Pancreas (tissue), 10 donors: Measurements from ENCODE around the gene ZNF423. TPM values are rescaled to one million over a fixed set of nuclear protein-coding genes. Genes with fewer than 3 reads are reported as not detected.

ENCODE experiments used
- ATAC-seq, 4 donors: fragments of 200-7000 bp; cut with Tn5 transposase; one replicate each; pipeline versions ENCODE4 v1.8.0 to v1.9.1; 2020; ENCODE audit warnings: mild to moderate bottlenecking in 4 of 4, moderate library complexity in 4 of 4
- DNase-seq, 6 donors: peaks; one replicate each; pipeline ENCODE4 v3.0.0-alpha.2; 2020
- FAIRE-seq: peaks from 2 replicates; lab custom pipeline; 2012; peaks lifted over from hg19 to GRCh38; lab: Jason Lieb, UNC
- H3K27ac ChIP-seq, 4 donors: fragments of 200-600 bp; sonication (generic); 1 replicate in 3 of 4; 2 replicates in 1 of 4; pipeline versions ENCODE4 v1.5.0 to v1.8.0; 2020
- H3K27me3 ChIP-seq, 4 donors: fragments of 200-600 bp; one replicate each; pipeline ENCODE4 v1.8.0; 2021
- H3K36me3 ChIP-seq, 3 donors: fragments of 200-600 bp; sonication (generic) in 1 of 3; one replicate each; pipeline versions ENCODE4 v1.5.0 to v1.8.0; 2020 to 2021
- H3K4me1 ChIP-seq, 3 donors: fragments of 200-600 bp; one replicate each; pipeline ENCODE4 v1.8.0; 2021
- H3K4me3 ChIP-seq, 4 donors: fragments of 200-600 bp; sonication (generic) in 2 of 4; one replicate each; pipeline versions ENCODE4 v1.5.0 to v1.8.0; 2020 to 2021
- H3K9me3 ChIP-seq, 4 donors: fragments of 200-600 bp; one replicate each; pipeline ENCODE4 v1.8.0; 2021
- WGBS, 2 donors: extraction: QIAGEN DNeasy Blood & Tissue Kit; methylation state at CpG; one replicate each; pipeline ENCODE4 v1.1.7; 2013; 5-methylcytosine and 5-hydroxymethylcytosine counted together
- intact Hi-C, 3 donors: fragments of 100-400 bp; cut with DNase I; formaldehyde crosslinking; loops; one replicate each; pipeline versions ENCODE4 v1.11.1 to v1.14.2; 2022
- polyA plus RNA-seq, 2 donors: library from polyadenylated mRNA; stranded (reverse); fragments of 200-250 nt; gene quantifications; one replicate each; pipeline ENCODE4 v1.2.3, GENCODE V29; 2013
- total RNA-seq, 6 donors: library from RNA; stranded (reverse); fragmentation: NEBNext Ultra II Directional in 4 of 6; extraction: Animal tissue kit (Norgen Biotek cat#: 25700) in 4 of 6; gene quantifications; one replicate each; pipeline versions ENCODE4 v1.2.1 to v1.2.4, GENCODE V29; 2021 to 2023
- TF ChIP-seq, protein P1 (sequence below), 4 donors: fragments of 200-600 bp; sonication (generic) in 3 of 4; IDR thresholded peaks; one replicate each; pipeline versions ENCODE4 v1.5.0 to v1.8.0; 2021; ENCODE audit warnings: antibody characterized with exemption in 4 of 4
- donor health status: healthy with polysubstance abuse.
- donor health status: DM: no; HTN: no; CAD: no; lungs with moderate emphysema.
- donor health status: DM: no; HTN: no; CAD: no.
- donor health status: control.
- donor health status: control.
- donor health status: Bipolar disorder and iron deficiency.
- donor health status: DM: yes; HTN: yes; CAD: no.
- donor health status: DM: no; HTN: no; CAD: no.
- donor health status: DM: no; HTN: no; CAD: no.
- donor health status: DM: yes; HTN: yes; CAD: no.

Gene ZNF423
- total and polyA plus RNA-seq, 8 donors: 0.61 to 5.1 (median 3.0) TPM

DNA sequence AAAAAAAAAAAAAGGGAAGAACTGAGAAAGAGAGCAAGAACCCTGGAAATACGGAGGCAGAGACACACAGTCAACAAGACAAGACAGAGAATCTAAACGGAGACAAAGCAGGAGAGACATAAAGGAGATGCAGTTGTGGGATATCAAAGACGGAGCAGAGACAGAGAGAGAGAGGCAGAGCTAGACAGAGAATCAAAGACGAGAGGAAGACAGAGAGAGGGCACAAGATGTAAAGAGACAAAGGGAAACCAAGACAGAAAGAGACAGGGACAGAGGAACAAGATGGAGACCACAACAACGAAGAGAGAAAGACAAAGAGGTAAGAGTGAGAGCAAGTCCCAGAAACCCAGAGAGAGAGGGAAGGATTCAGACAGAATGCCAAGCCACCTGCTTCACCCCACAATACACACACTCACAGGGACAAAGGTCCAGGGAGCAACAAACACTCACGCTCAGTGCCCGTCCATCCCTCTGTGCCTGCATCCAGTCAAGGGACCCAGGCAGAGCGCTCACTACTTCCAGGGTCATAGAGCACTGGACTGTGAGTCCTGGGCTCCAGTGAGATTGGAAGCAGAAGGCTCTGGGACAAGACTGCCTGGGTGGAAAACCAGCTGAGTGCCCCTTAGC lies 393.4 kb downstream of the ZNF423 start:
- DNase-seq: no peak
- WGBS, 2 donors: 72 to 83% methylated on average over 8 of the region's 8 CpGs
- Histone ChIP-seq H3K27ac (no peak overlapping the region), H3K4me3 (no peak overlapping the region), H3K36me3 (no peaks in the 10 kb centered on the region), H3K27me3 (no peaks in the 10 kb centered on the region), H3K4me1 (no peaks in the 10 kb centered on the region), H3K9me3 (no peaks in the 10 kb centered on the region)
- no peak for ATAC-seq
- no peak for FAIRE-seq
- intact Hi-C loops: no loop called here
- TF ChIP-seq, protein P1, sequence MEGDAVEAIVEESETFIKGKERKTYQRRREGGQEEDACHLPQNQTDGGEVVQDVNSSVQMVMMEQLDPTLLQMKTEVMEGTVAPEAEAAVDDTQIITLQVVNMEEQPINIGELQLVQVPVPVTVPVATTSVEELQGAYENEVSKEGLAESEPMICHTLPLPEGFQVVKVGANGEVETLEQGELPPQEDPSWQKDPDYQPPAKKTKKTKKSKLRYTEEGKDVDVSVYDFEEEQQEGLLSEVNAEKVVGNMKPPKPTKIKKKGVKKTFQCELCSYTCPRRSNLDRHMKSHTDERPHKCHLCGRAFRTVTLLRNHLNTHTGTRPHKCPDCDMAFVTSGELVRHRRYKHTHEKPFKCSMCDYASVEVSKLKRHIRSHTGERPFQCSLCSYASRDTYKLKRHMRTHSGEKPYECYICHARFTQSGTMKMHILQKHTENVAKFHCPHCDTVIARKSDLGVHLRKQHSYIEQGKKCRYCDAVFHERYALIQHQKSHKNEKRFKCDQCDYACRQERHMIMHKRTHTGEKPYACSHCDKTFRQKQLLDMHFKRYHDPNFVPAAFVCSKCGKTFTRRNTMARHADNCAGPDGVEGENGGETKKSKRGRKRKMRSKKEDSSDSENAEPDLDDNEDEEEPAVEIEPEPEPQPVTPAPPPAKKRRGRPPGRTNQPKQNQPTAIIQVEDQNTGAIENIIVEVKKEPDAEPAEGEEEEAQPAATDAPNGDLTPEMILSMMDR (IDR thresholded peaks at IDR 0.05): no peak

DNA sequence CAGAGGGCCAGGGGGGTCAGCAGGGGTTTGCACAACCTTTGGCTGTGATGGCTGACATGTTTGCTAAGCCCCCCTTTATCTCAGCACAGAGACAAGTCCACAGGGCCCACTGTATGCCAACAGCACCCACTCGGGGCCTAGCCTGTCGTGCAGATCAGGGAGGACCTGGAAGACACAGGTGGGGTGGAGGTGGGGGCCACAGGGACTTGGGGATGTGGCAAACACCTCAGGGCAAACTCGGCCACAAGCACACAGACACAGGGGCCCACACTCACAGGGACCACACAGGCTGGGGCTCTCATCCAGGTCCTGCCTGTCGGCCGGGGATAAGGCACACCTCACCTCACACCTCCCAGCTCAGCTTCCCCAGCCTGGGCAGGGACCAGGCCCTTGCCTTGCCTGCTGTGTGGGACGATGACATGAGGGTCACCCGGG lies 394.4 kb downstream of the ZNF423 start:
- intact Hi-C loops: no loop called here
- Histone ChIP-seq H3K27ac (no peak overlapping the region), H3K4me3 (no peak overlapping the region), H3K27me3 (no peaks in the 10 kb centered on the region), H3K36me3 (no peaks in the 10 kb centered on the region), H3K4me1 (no peaks in the 10 kb centered on the region), H3K9me3 (no peaks in the 10 kb centered on the region)
- ATAC-seq (no peak), FAIRE-seq (no peak), DNase-seq (no peak)
- 71 to 87% methylated on average over 7 of the region's 7 CpGs for WGBS, 2 donors
- TF ChIP-seq, protein P1 (IDR thresholded peaks at IDR 0.05): no peak

DNA sequence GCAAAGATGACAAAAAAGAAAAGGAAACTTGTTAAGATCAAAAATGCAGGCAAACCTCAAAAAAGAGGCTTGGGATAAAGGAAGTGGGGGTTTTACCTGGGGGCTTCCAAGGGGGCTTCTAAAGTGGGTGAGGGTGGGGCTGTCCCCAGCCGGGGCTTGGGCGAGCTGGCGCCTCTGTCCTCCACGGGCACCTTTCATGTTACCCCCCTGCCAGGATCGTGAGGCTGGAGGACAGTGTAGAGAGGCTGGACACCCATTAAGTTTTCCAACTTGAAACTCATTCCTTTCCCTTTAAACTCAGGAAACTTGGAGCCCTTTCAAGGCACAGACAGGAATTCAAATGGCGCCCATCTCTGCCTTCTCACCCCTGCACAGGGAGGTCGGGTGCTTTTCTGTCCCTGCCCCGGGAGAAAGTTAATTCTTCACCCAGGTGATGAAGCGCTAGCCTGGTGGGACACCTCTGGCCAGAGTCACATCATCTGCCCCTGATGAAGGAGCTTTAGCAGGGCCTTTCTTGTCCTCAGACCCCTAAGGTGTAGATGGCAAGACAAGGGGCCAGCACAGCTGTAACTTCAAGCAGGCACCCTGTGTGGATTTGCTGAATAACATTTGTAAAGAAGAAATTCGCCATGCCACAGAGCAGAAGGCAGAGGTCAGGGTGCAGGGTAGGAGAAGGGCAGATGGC lies 395.0 kb downstream of the ZNF423 start:
- TF ChIP-seq, protein P1 (IDR thresholded peaks at IDR 0.05): no peak
- DNase-seq: no peak

DNA sequence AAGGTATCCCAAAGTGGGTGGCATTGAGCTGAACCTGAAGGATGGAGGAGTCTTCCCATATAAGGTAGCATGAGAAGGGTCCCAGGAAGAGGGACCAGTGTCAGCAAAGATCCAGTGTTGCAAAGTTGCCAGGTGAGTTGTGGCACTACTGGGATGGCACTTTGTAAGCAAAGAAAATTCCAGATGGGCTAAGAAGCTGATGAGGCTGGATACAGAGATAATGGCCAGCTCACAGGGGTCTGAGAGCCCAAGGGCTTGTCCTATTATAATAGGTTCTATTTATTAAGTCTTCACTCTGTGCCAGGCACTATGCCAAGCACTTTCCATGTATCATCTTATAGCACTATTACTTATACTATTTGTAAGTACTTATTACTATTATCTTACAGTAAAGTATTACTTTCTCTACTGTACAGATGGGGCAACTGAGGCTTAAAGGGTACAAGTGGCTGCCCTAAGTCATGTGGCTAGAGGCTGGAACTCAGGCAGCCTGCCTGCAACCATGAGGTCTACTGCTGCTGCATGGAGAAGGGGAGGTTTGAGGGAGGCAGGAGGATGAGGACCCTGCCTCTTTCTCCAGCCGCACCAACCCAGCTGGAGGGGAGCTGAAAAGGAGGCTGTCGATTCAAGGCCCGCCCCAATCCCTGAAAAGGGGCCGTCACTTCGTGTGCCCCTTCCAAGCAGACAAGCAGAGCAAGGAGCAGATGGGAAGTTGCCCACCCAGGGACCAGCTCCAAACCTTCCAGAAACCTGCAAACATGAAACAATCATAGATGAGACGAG lies 395.8 kb downstream of the ZNF423 start:
- Histone ChIP-seq H3K9me3 (no peaks in the 10 kb centered on the region), H3K4me1 (no peaks in the 10 kb centered on the region), H3K36me3 (no peaks in the 10 kb centered on the region), H3K27ac (no peak overlapping the region), H3K27me3 (no peaks in the 10 kb centered on the region), H3K4me3 (no peak overlapping the region)
- DNase-seq: no peak
- TF ChIP-seq, protein P1 (IDR thresholded peaks at IDR 0.05): no peak
- WGBS, 2 donors: 62 to 68% methylated on average over 6 of the region's 6 CpGs
- FAIRE-seq: no peak
- intact Hi-C loops: no loop called here
- ATAC-seq: no peak

More for the DNA sequence above, 395.0 kb downstream of the ZNF423 start:
- H3K4me1 ChIP-seq: no peaks in the 10 kb centered on the region
- no peak for ATAC-seq
- WGBS, 2 donors: 65 to 66% methylated on average over 10 of the region's 10 CpGs
- H3K27me3 ChIP-seq: no peaks in the 10 kb centered on the region
- H3K27ac ChIP-seq: no peak overlapping the region
- no peak overlapping the region for H3K4me3 ChIP-seq
- H3K9me3 ChIP-seq: no peaks in the 10 kb centered on the region
- no peaks in the 10 kb centered on the region for H3K36me3 ChIP-seq
- no peak for FAIRE-seq
- intact Hi-C loops: no loop called here
